Measurements from ENCODE around the gene EPB41L2. TPM values are rescaled to one million over a fixed set of nuclear protein-coding genes. Genes with fewer than 3 reads are reported as not detected.
"Not testable (repeated sequence)": the region's sequence is repeated elsewhere in the genome, so short reads cannot be mapped to it uniquely, and the experiment has no call there.

EPB41L2 gene
- total RNA-seq, 1 donor from 2014 or later, result 17.7 TPM

GRCh38 chr6:131004936-131005335 lies 58.1 kb downstream of the EPB41L2 start:
- intact Hi-C loops (cut with micrococcal nuclease), result no loop called here

DNA sequence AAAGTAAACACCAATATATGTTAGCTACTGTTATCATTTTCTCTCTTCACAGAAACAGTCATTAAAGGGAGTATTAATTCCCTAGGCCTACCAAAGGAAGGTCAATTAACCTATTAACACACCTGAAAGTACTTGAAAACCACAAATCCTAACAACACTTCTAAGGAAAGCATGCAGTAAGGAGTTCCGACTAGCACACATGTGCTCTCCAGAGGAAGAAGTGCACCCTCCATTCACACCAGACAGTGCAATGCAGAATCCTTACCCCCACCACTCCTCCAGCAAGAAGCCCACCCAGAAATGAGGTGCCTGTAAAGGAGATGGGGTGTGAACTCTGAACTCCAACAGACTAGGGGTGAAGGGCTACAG lies 58.7 kb downstream of the EPB41L2 start:
- intact Hi-C loops (cut with micrococcal nuclease), result no loop called here

- intact Hi-C loops (cut with micrococcal nuclease), result no loop called here
Observed at GRCh38 chr6:131003488-131004386, 59.3 kb downstream of the EPB41L2 start.

DNA sequence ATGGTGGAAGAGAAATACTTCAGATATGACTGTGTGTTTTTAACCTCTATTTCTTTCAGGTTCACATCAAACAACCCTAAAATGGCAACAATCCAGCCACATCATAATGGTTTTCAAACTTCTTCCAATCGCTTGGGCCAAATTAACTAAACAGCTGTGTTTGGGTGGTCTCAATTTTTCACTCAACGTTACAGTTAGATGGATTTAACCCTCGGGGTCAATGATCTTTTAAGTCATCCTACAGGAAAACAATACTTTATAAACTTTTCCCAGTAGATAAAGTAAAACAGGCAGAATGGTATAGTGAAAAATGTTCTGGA lies 60.4 kb downstream of the EPB41L2 start:
- intact Hi-C loops (cut with micrococcal nuclease), result no loop called here

DNA sequence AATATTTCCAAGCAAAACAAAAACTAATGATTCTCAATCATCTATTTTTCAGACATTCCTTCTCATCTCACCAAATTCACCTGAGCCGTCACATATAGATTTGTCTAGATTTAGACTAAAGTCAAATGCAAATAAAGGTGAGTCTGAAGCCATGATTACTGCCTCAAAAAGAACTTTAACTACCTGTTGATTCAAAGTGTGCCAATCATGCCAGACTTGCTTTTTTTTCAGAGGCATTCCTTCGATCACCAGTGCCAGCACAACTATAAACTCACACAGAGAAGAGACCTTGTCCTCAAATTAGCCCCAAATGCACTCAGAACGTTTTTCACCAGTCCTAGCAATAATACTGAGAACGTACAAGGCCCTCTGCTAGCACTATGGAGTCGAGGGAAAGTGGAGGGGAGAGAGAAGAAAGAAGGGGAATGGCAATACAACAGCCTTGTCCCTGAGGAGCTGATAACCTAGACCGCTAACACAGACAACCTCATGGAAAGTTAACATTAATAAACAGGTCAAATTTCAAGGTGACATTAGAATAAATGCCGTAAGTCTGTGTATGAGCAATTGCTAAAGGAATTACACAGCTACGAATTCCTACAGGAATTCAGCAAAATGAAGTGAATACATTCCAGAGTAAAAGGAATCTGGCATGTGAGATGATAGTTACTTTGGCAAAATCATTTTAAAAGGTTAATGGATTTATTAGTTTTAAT lies 60.9 kb downstream of the EPB41L2 start:
- intact Hi-C loops (cut with micrococcal nuclease), result no loop called here

- intact Hi-C loops (cut with micrococcal nuclease), result no loop called here
Observed at GRCh38 chr6:131001111-131001736, 61.8 kb downstream of the EPB41L2 start.

DNA sequence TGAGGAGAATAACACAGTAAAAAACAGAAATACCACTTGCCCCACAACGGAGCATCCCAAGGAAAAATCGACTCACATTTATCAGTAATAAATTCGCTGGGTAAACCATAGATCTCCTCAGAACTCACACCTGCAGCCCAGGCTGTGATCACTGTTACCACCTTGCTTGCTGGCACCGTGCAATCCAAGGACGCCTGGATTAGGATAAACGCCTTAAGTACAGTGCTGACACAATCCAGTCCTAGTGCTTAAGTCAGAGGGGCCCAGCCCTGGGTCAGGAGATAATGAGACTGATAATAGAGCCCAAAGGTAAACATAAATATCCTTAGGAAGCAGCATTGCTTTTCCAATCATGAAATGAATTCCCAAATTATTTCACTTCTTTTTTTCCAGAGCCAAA lies 62.5 kb downstream of the EPB41L2 start:
- intact Hi-C loops (cut with micrococcal nuclease), result no loop called here

DNA sequence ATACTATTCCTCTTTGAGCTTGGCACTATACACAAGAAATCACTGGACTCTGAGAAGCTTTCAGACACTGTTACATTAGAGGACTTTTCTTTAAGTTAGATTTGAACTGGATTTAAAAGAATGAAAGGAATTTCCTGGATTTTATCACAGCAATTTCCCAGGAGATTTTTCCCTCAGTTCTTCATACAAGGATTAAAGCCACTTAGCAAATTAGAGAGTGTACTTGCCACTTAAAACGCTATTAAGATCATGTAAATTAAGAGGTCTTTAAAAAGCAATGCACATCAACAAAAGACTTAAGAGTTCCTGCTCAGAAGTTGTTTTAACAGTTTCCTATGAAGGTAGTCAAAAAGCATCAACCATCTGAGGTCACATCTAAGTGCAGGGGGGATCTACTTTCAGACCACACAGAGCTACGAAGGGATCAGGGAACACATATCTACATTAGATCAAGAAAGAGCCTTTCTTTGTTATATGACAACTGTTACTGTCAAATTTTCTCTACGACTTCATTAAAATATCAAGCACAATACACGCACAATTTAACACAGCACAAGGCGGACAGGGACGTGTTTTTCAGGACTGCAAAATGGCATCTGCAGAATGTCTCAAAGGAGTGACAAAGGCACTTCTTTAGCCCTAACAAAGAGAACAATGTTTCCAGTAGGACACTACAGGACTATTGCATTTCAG lies 65.8 kb downstream of the EPB41L2 start:
- intact Hi-C loops (cut with micrococcal nuclease), result no loop called here

GRCh38 chr6:130996635-130997034 lies 66.4 kb downstream of the EPB41L2 start:
- intact Hi-C loops (cut with micrococcal nuclease), result no loop called here

DNA sequence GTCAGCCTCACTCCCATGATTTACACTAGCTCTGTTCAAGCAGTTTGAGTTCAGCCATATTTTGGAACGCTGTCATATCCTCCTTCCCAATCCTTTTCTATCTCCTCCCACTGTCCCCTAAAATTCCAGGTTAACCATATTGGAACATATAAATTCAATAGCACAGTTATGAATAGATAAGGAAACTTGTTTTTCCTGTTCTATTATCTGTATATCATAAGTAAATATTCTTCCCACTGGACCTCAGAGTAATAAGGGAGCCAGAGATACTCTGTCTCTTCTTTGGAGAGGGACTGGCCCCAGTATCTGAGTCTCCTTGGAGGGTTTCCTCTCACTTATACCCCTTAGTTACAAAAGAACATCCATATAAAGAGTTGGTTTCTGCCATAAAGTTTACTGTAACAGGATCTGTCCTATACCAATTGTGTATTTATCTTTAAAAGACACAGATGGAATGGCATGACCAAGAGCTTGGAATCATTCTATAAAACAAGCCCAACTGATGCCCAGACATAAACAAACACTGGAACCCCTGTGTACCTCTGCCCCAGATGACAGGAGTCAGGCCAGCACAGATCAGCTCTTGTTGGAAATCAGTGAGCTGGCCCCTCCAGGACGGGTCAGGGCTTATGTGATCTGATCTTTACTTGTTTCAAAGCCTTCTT lies 67.1 kb downstream of the EPB41L2 start:
- intact Hi-C loops (cut with micrococcal nuclease), result no loop called here

- intact Hi-C loops (cut with micrococcal nuclease), result no loop called here
Observed at GRCh38 chr6:130994319-130995097, 68.5 kb downstream of the EPB41L2 start.

GRCh38 chr6:130993292-130993765 lies 69.7 kb downstream of the EPB41L2 start:
- intact Hi-C loops (cut with micrococcal nuclease), result no loop called here

DNA sequence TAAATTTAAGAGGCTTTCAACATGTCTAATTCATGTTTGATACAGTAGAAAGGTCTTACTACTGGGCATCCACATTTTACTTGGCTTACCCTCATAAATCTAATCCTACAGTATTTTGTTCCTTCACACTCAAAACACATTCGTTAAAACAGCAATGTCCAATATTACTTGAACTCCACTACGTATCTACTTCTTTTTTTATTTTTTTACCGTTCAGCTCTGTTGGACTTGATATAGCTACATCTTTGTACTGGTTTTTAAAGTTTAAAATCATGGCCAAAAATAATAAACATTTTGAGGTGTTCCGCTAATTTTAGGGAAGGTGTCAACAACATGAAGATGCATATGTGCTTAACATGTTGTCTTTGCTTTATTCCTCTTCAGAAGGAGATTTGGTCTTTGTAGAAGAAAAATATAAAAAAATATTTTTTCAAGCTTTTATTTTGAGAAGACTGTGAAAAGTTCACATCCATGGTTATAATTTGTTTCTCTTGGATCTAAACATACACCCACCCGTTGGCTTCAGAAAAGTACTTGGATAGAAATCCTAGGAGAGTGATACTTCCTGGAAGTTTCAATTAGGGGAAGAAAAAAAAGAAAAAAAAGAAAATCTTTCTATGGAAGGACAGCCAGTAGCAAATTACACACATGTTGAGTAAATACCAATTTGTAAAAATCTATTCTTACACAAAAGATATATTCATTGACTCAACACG lies 71.5 kb downstream of the EPB41L2 start:
- intact Hi-C loops (cut with micrococcal nuclease), result no loop called here

GRCh38 chr6:130987539-130987938 lies 75.5 kb downstream of the EPB41L2 start:
- intact Hi-C loops (cut with micrococcal nuclease), result not testable (repeated sequence)

DNA sequence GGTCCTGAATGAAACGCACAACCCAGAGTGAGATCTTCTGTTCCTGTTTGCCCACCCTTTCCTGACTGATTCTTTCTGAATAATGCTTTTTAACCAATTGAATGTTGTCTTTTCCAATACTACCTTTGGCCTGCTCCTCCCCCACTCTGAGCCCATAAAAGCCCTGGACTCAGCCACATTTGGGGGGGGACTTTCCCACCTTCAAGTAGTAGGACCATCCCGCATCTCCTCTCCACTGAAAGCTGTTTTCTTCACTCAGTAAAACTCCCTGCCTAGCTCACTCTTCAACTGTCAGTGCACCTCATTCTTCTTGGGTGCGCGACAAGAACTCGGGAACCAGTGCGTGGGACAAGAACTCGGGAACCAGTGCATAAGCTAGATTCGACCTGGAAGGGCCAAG lies 77.9 kb downstream of the EPB41L2 start:
- intact Hi-C loops (cut with micrococcal nuclease), result no loop called here

- intact Hi-C loops (cut with micrococcal nuclease), result no loop called here
Observed at GRCh38 chr6:130982941-130983456, 80.0 kb downstream of the EPB41L2 start.

DNA sequence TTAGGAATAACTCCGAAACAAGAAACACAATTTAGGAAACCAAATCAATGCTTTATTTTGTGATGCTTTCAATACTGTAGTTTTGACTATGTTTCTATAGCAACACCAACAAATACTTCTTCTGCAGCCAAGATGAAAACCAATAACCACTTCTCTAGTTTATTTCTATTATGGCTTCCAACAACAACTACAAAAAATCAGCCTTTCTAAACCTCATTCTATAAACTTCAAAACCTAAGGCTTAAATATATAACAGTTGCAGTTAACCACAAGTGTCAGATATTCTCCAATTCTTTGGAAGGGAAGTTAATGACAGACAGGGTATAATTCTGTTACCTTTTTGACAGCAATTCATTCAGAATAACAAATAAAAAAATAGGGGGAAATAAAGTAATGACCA lies 80.9 kb downstream of the EPB41L2 start:
- intact Hi-C loops (cut with micrococcal nuclease), result no loop called here

DNA sequence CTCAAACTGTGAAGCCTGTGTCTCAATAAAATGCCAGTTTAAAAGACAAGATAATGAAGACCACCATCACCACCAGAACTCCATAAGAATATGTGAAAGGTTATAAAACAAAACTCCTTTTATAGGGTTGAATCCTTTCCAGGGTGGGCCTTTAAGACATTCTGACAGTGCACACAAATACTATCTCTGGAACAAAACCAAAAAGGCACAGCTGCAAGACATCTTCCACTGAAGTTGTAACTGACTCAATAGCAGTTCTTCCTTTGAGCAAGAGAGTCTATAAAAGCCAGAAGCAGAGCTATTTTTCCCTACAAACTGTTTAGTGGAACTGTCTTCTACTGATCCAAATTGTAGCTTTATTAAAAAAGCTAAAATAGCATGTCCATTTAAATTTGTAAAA lies 81.6 kb downstream of the EPB41L2 start:
- intact Hi-C loops (cut with micrococcal nuclease), result no loop called here

- intact Hi-C loops (cut with micrococcal nuclease), result no loop called here
Observed at GRCh38 chr6:130980310-130981032, 82.6 kb downstream of the EPB41L2 start.
